ENCODE results near the gene TSPAN18. TPM values are rescaled to one million over a fixed set of nuclear protein-coding genes. Genes with fewer than 3 reads are reported as not detected.
A peak's percentile ranks its signal among the peaks of the same experiment; 100 is the strongest.

Gene TSPAN18
- total and polyA plus RNA-seq, 7 donors = 5.2 to 21.7 (median 8.0) TPM

- TF ChIP-seq, protein P1, sequence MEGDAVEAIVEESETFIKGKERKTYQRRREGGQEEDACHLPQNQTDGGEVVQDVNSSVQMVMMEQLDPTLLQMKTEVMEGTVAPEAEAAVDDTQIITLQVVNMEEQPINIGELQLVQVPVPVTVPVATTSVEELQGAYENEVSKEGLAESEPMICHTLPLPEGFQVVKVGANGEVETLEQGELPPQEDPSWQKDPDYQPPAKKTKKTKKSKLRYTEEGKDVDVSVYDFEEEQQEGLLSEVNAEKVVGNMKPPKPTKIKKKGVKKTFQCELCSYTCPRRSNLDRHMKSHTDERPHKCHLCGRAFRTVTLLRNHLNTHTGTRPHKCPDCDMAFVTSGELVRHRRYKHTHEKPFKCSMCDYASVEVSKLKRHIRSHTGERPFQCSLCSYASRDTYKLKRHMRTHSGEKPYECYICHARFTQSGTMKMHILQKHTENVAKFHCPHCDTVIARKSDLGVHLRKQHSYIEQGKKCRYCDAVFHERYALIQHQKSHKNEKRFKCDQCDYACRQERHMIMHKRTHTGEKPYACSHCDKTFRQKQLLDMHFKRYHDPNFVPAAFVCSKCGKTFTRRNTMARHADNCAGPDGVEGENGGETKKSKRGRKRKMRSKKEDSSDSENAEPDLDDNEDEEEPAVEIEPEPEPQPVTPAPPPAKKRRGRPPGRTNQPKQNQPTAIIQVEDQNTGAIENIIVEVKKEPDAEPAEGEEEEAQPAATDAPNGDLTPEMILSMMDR (IDR thresholded peaks at IDR 0.05) = no peak
- Histone ChIP-seq H3K36me3 (ENCODE audit: insufficient read depth in 1 of 2, low read depth in 1 of 2) (no peaks in the 10 kb centered on the region), H3K27me3 (ENCODE audit: insufficient read depth in 3 of 3, low read length in 2 of 3) (peaks cover 0 to 3% (median 0%) of the 10 kb centered on the region in 3 donors), H3K4me3 (no peak overlapping the region), H3K27ac (no peak overlapping the region), H3K9me3 (no peaks in the 10 kb centered on the region), H3K4me1 (no peaks in the 10 kb centered on the region)
- intact Hi-C loops (cut with DNase I) = loop anchor here (5.0 kb wide), 2 partner anchors 288 to 353 kb away; no protein-coding TSS in a partner anchor
- ATAC-seq (no peak), DNase-seq (no peak)
- WGBS, 3 donors = 87 to 94% (median 92%) methylated on average over 9 of the region's 9 CpGs
These were observed 183.8 kb downstream of the TSPAN18 start for GRCh38 chr11:44910591-44910990.

DNA sequence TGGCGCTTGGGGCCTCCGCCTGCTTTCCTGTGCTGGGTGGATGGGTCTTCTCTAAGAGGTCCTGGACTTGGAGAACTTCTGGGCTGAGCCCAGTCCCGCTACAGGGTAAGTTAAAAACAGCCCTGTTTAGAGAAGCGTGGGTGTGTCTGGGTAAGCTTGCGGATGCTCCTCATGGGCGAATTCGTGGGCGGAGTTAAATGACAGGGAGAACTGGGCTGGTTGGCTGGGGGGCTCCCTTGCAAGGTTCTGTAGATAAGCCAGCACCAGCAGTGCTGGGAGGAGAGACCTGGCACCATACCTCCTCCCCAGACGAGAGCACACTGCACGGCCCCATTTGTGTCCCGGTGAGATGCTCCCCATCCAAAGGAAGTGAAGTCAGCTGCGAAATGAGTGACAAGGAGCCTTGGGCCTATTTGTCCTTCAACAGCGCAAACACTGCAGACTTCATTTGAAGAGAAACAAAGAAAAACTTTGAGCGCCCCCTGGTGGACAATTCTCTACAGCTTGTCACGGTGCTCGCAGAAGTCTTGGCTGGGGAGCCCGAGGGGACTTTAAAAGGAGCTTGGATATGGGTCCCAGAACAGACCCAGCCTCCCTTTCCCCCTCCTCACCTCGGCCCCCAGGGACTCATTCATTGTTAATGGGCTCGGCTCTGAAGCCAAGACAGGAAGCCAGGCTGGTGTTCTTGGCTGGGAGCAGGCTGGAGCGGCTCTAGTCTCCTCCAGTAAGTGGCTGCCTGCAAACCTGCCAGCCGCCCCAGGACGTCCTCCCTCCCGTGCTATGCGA, 184.5 kb downstream of the TSPAN18 start:
- DNase-seq = peak; percentile 73 to 82
- Histone ChIP-seq H3K9me3 (no peaks in the 10 kb centered on the region), H3K4me1 (no peaks in the 10 kb centered on the region), H3K4me3 (no peak overlapping the region), H3K36me3 (ENCODE audit: insufficient read depth in 1 of 2, low read depth in 1 of 2) (no peaks in the 10 kb centered on the region), H3K27me3 (ENCODE audit: insufficient read depth in 3 of 3, low read length in 2 of 3) (peaks cover 0 to 3% (median 0%) of the 10 kb centered on the region in 3 donors), H3K27ac (no peak overlapping the region)
- 23 to 24% (median 23%) methylated on average over 24 of the region's 24 CpGs for WGBS, 3 donors
- ATAC-seq = peak; percentile 81 to 92 (median 86)
- intact Hi-C loops (cut with DNase I) = loop anchor here (1.0 to 5.0 kb wide), 4 partner anchors 182 to 354 kb away; no protein-coding TSS in a partner anchor
- TF ChIP-seq, protein P1 (IDR thresholded peaks at IDR 0.05) = peak; percentile 90

GRCh38 chr11:44912270-44912987, 185.7 kb downstream of the TSPAN18 start:
- Histone ChIP-seq H3K27me3 (ENCODE audit: insufficient read depth in 3 of 3, low read length in 2 of 3) (peaks cover 0 to under 1% (median 0%) of the 10 kb centered on the region in 3 donors), H3K4me3 (no peak overlapping the region), H3K9me3 (no peaks in the 10 kb centered on the region), H3K36me3 (ENCODE audit: insufficient read depth in 1 of 2, low read depth in 1 of 2) (no peaks in the 10 kb centered on the region), H3K4me1 (no peaks in the 10 kb centered on the region), H3K27ac (no peak overlapping the region)
- 70 to 84% (median 71%) methylated on average over 12 of the region's 12 CpGs for WGBS, 3 donors
- ATAC-seq (no peak), DNase-seq (no peak)
- TF ChIP-seq, protein P1 (IDR thresholded peaks at IDR 0.05) = no peak
- intact Hi-C loops (cut with DNase I) = loop anchor here (5.0 kb wide), 2 partner anchors 290 to 355 kb away; no protein-coding TSS in a partner anchor

DNA sequence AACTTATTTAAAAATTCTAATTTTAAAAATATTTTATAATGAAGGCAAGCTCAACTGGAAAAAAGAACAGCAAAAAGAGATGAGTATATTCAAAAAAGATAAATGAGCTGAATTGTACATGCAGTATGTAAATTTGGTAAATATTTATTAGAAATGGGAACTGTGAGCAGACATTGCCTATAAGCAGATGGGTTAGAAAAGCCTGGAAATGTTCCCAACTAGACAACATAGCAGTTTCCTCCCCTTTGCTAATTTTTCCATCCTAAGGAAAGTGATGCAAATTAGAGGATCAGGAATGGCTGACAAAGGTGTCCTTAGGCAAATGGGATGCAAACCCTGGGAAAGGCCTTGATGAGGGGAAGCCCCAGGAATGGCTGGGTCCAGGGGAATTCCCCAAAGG, 186.7 kb downstream of the TSPAN18 start:
- Histone ChIP-seq H3K4me1 (no peaks in the 10 kb centered on the region), H3K27me3 (ENCODE audit: insufficient read depth in 3 of 3, low read length in 2 of 3) (no peaks in the 10 kb centered on the region), H3K27ac (no peak overlapping the region), H3K4me3 (no peak overlapping the region), H3K36me3 (ENCODE audit: insufficient read depth in 1 of 2, low read depth in 1 of 2) (no peaks in the 10 kb centered on the region), H3K9me3 (no peaks in the 10 kb centered on the region)
- no peak for ATAC-seq
- no peak for DNase-seq
- intact Hi-C loops (cut with DNase I) = loop anchor here (5.0 kb wide), 2 partner anchors 291 to 356 kb away; no protein-coding TSS in a partner anchor
- TF ChIP-seq, protein P1 (IDR thresholded peaks at IDR 0.05) = no peak
